Embryonic facial prominence (tissue), 1 donor: Measurements from ENCODE around the gene CD96.

ENCODE experiments used
- DNase-seq: peaks from one replicate; pipeline ENCODE4 v3.0.0-alpha.2; 2016; ENCODE audit errors: extremely low spot score

CD96 gene

DNA sequence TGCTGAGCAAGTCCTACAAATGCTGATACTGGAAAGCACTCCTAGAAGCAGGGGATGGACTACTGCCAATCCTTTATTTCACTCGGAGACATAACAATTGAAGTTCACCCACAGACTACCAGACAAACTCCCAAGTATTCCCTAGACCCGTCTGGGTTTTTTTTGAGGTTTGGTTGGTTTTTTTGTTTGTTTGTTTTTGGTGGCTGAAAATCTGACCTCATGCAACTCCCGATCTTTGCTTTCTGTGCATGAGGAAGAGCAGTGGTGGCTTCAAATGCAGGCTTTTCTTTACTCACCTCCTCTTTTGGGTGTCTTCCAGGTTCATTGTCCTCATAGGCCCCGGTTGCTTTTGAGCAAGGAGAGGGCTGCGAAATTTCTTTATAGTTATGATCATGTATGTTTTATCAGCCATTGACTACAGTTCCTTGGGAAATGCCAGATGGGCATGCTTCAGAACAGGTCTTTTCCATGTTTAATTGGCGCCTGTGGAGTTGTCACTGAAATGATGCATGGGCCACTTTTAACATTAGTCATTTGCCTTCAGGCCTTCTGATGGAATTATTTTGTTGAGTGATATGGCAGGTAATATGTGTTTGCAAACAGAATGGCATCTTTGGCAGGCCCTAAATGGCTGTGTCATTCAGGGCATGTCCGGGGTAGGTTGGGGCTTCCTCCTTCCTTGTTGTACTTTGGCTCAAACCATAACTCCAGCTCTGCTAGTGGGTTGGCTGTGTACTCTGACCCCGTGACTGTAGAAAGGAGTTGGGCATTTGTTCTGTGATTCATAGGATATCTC, 134.4 kb downstream of the CD96 start:
- DNase-seq, result no peak

DNA sequence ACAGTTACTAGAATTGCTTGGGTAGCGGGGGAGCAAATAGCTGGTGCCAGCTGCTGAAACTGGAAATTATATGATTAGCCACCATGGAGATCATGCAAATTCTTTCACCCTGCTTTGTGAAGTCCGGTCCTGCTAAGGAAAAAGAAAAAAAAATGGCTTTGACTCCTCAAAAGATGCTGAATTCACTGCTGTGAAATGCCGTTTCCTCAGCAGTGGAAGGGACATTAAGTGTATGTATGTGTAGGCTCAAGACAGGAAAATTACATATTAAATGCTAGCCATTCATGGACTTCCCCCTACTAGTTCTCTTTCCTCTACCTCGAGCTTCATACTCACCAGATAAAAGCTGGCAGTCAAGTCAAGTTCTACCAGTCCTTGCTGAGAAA, 135.0 kb downstream of the CD96 start:
- DNase-seq, result no peak

DNA sequence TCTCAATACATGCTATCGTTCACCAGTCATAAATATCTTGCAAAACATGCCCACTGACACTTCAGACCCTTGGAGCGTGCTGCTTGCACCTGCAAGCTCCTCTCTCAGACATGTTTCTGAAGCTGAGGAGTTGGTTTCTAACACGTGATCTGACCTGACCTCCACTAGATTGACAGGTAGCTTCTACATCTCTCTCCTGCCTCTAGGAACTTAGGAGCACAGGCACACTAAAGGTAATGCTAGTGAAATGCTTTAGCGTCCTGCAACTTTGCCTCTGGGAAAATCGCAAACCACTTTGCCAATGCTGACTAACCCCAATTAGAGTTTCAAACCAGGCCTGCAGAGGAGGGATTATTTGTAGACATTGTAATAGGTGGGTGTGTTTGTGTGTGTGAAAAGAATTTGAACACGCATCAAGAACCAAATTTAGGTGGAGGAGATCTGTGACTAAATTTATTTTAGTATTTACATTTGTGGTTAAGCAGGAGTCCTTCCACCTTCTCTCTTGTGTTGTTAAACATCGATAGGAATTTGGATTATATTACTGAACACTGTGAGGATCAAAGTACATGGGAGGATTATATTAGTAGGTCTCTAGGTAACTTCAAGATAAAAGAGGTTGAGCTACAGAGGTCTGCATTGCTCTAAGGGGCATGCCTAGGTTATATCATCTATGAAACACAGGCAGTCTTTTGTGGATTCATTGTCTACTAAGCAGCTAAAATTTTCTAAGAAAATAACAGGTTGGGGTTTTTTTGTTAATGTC, 139.8 kb downstream of the CD96 start:
- DNase-seq, result no peak

DNA sequence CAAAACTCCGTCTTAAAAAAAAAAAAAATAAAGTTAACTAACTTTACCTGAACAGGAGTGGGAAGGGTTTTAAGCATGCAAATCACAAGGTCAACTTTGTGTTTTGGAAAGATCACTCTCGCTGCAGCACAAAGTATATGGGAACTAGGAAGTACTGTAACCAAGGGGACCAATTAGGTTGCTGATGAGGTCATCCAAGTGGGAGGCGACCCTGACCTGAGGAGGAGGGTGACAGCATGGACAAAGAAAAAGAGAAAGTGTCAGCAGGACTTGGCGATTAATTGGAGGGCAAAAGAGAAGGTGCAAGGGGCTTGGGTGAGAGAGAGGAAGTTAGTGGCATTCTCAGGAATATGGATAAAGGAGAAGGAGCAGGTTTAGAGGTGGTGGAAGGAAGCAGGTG, 142.6 kb downstream of the CD96 start:
- DNase-seq, result no peak

DNA sequence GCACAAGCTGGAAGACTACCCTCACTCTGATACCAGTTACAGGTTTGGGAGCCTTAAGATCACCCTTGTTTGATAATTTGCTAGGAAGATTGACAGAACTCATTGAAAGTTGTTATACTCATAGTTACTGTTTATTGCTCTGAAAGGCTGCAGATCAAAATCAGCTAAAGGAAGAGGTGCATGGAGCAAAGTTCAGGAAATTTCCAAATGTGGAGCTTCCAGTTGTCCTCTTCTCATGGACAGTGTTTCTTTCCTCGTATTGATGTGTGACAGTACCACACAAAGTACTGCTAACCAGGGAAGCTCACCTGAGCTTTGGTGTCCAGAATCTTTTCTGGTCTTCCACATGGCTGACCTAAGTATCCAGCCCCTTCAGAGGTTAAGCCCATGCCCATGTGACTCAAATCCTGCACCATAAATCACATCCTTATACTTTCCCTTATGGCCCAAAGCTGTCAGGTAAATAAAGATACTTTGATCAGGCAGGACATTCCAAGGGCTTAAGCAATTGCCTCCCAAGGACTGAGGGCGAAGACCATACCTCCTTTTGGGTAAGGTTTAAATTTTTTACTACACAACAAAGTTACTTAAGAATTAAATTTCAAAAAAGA, 146.3 kb downstream of the CD96 start:
- DNase-seq, result no peak

DNA sequence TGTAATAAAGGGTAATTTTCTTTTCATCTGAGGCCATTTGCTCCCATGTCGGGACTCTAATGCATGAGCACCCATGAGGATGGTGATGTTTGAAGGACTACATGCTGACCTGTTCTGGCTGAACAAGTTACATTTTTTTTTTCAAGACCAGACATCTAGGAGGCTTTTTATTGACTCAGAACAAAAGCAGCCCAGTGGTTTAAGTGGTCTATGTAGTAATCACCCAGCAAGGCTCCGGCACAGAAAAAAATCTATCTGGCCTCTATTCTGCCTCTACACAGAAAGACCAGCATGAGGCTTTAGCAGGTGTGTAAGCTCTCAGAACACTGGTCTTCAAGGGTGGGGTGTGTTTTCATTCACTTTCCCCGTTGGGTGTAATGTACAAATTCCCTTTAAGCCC, 148.2 kb downstream of the CD96 start:
- no peak for DNase-seq

DNA sequence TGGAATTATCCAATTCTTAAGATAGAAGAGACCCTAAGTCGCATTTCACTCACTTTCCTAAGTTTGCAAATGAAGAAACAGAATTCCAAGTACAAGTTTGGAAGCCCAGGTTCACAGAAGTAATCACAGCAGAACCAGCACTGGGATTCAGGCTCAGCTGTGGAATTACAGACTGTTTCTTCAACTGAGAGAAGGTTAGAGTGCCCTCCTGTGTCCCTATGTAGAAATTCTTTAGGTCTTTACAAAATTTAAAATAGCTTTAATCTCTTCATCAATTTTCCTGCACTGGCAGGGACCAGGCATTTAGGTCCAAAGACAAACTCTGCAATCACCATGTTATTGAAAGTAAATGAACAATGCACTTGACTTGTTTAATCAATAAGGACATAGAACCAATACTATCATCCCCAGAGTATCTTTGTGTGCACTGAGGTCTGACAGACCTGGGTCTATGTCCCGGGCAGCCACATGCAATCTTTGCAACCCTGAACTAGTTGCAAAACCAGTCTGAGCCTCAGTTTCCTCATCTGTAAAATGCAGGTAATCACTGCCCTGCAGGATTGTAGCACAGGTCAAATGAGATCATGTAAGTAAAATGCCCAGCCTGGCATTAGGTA, 149.4 kb downstream of the CD96 start:
- no peak for DNase-seq

DNA sequence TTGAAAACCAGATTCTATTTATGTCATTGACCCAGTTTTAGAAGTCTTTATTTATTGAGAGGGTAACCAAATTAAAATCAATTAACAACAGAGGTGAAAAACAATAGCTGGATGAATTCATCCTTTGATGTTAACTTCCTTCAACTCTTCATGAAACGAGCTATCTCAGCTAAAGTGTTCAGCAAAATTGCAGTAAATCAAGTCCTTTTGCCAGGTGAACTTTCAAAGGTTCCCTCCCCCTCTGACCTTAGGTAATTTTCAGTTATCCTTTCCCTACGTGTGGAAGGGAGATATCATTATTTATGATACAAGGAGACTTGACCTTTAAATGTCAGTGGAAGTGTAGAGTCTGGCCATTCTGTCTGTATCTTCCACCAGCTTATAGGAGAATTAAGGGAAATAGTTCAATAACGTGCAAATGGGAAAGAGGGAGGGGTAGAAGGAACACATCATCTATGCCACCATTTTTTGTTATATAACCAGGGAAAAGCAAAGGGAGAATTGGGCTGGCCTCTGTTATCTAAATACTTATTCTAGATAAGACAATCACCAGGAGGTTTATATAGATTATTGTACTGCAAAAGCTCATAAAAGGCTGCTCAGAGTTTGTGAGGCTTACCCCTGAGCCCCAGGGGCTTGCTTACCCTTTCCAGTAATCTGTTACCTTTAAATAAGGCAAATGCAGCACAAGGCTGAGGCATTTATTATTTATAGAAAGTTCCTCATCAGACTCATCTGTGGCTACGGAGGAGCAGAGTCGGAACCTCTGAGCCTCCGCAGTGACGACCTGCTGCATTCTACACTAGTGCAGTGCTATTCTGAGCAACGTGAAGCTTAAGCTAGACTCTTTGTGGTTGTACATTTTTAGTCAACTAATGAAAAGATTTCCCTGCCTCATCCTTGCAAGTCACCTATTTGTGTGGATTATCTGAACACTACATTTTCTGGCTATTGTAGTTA, 150.9 kb downstream of the CD96 start:
- DNase-seq, result no peak

DNA sequence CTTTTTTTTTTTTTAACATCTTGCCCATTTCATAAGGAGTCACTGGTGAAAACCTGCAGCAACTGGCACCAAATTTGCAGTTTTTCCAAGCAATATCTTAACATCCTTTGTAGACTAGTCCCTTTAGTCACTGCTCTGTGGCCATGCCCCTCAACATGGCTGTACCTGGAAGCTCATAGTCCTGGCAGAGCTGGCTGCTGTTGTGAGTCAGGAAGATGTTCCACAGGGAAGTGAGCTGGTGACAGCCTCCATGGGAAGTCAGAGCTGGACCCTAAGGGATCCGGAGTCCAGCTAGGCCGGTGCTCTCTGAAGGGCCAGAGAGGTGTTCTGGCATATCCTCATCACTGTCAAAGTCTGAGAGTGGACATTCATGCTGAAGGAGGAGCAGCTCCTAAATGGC, 152.5 kb downstream of the CD96 start:
- DNase-seq, result no peak

DNA sequence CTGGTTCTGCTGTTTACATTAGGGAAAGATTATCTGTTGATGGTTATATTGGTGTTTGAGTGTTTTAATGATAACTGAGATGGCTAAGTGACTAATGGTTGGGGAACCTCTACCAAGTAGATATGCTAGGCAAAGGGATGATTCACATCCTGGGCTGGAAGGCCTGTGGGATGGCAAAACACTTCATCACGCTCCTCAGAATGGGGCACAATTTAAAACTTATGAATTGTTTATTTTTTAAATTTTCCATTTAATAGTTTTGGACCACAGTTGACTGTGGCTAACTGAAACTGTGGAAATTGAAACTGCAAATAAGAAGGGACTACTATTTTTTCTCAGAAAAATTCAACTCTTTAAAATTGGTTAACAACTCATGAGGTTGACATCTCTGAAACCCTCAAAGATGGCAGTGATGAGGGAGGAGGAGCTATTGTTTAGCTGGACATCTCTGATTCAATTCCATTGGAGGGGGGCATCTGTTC, 153.7 kb downstream of the CD96 start:
- DNase-seq, result no peak

DNA sequence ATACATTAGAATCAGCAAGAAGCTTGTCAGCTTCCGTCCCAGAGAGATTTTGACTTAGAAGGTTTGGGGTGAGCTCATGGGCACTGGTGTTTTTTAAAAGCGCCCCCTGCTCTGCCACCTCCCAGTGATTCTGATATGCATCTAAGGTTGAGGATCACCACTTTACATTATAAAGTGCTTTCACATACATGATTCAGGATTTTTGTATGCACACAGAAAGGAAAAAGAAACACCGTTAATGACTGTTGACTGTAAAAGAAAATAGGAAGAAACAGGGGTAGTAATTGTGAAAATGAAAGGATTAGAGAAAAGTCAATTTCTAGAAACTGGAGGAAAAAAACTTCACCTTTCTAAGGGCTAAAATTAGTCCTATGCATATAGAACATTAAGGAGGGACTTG, 158.1 kb downstream of the CD96 start:
- no peak for DNase-seq

DNA sequence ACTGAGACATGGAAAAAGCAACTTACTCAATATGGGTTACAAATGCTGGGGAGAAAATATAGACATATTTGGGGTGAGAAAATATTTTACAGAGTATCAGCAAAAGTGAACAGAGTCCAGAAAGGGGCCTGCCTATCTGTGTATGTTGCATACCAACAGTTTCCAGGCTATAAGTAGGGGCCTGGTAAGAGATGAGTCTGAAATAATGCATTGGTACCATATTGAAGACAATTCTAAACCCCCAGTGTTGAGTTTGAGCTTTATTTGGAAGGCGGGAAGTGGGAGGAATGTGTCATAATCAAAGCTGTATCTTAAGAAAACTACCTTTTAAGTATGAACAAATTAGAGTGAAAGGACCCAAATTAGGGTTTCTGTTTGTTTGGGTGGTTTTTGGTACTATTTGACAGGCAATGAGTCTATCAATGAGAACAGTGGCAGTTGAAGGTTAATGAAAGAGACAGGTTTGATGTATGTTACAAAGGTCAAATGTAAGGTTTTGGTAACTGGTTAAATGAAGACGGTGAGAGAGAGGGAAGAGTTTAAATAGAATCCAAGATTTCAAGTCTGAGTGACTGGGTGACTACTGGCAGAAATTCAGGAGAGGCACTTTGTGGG, 159.4 kb downstream of the CD96 start:
- no peak for DNase-seq
